Stimulated activated CD4-positive, alpha-beta T cell treated with anti-CD3 and anti-CD28 coated beads, Interleukin-12 subunit alpha, Interleukin-12 subunit beta, amount 100 ng/mL, for 24 hours (primary cell): ENCODE results near the gene TAC4.

ENCODE experiments used
- DNase-seq, 2 experiments: peaks; one replicate each; pipeline ENCODE4 v3.0.0-alpha.2; 2020; ENCODE audit warnings: low read depth in 2 of 2

TAC4 gene

GRCh38 chr17:49873466-49873865 lies 25.6 kb upstream of the TAC4 start:
- no peak for DNase-seq

- no peak for DNase-seq
Measured at GRCh38 chr17:49872754-49873377, 25.0 kb upstream of the TAC4 start.

GRCh38 chr17:49871211-49871610 lies 23.3 kb upstream of the TAC4 start:
- DNase-seq, result no peak

- DNase-seq, result no peak
Measured at GRCh38 chr17:49870298-49870697, 22.4 kb upstream of the TAC4 start.

- DNase-seq, result no peak
Measured at GRCh38 chr17:49869038-49869374, 21.1 kb upstream of the TAC4 start.

GRCh38 chr17:49866882-49867413 lies 19.1 kb upstream of the TAC4 start:
- DNase-seq, result no peak

GRCh38 chr17:49866019-49866380 lies 18.1 kb upstream of the TAC4 start:
- no peak for DNase-seq

- DNase-seq, result no peak
Measured at GRCh38 chr17:49862781-49863331, 15.0 kb upstream of the TAC4 start.

- peak; percentile 33 to 42 for DNase-seq
Measured at GRCh38 chr17:49861150-49861884, 13.4 kb upstream of the TAC4 start.

GRCh38 chr17:49859991-49860953 lies 12.4 kb upstream of the TAC4 start:
- no peak for DNase-seq

- DNase-seq, result no peak
Measured at GRCh38 chr17:49858796-49859195, 10.9 kb upstream of the TAC4 start.

- DNase-seq, result no peak
Measured at GRCh38 chr17:49854126-49854525, 6.3 kb upstream of the TAC4 start.

- no peak for DNase-seq
Measured at GRCh38 chr17:49853470-49854015, 5.7 kb upstream of the TAC4 start.

- DNase-seq, result peak; percentile 52 to 66
Measured at GRCh38 chr17:49851387-49852291, 3.8 kb upstream of the TAC4 start.

GRCh38 chr17:49850772-49851386 lies 3.0 kb upstream of the TAC4 start:
- DNase-seq, result no peak

GRCh38 chr17:49850218-49850610 lies 2.3 kb upstream of the TAC4 start:
- DNase-seq, result no peak

- no peak for DNase-seq
Measured at GRCh38 chr17:49848739-49849138, 870 bp upstream of the TAC4 start.

- no peak for DNase-seq
Measured at GRCh38 chr17:49846938-49847712, 744 bp downstream of the TAC4 start.

- DNase-seq, result no peak
Measured at GRCh38 chr17:49845321-49845720, 2.5 kb downstream of the TAC4 start.
